ENCODE results near the gene FKBP3. TPM values are rescaled to one million over a fixed set of nuclear protein-coding genes. Genes with fewer than 3 reads are reported as not detected.

The FKBP3 gene
- total RNA-seq, 1 donor from 2014 or later, result 74.3 TPM

- H3K4me1 Mint-ChIP-seq, result peaks cover 15% of the 10 kb centered on the region
- H3K4me3 Mint-ChIP-seq, result no peak overlapping the region
- TF ChIP-seq CTCF (IDR thresholded peaks at IDR 0.05; ENCODE audit: unreplicated experiment), result no peak
- DNase-seq (ENCODE audit: low spot score in 2 of 2, unreplicated experiment in 2 of 2), result no peak
- H3K36me3 Mint-ChIP-seq, result peaks cover 13% of the 10 kb centered on the region
- no peaks in the 10 kb centered on the region for H3K27me3 Mint-ChIP-seq (ENCODE audit: low read depth)
- H3K9me3 Mint-ChIP-seq, result no peaks in the 10 kb centered on the region
- H3K27ac Mint-ChIP-seq, result no peak overlapping the region
Measured at GRCh38 chr14:45128963-45129629, 5.2 kb downstream of the FKBP3 start.

GRCh38 chr14:45125754-45126153 is 8.5 kb downstream of the FKBP3 start:
- H3K9me3 Mint-ChIP-seq, result no peaks in the 10 kb centered on the region
- no peak overlapping the region for H3K4me3 Mint-ChIP-seq
- H3K36me3 Mint-ChIP-seq, result peaks cover 28% of the 10 kb centered on the region
- no peak overlapping the region for H3K27ac Mint-ChIP-seq
- H3K27me3 Mint-ChIP-seq (ENCODE audit: low read depth), result no peaks in the 10 kb centered on the region
- peaks cover 1% of the 10 kb centered on the region for H3K4me1 Mint-ChIP-seq
- DNase-seq (ENCODE audit: low spot score in 2 of 2, unreplicated experiment in 2 of 2), result no peak
- no peak for TF ChIP-seq CTCF (IDR thresholded peaks at IDR 0.05; ENCODE audit: unreplicated experiment)

- TF ChIP-seq CTCF (IDR thresholded peaks at IDR 0.05; ENCODE audit: unreplicated experiment), result no peak
- no peaks in the 10 kb centered on the region for H3K27me3 Mint-ChIP-seq (ENCODE audit: low read depth)
- no peak overlapping the region for H3K27ac Mint-ChIP-seq
- DNase-seq (ENCODE audit: low spot score in 2 of 2, unreplicated experiment in 2 of 2), result no peak
- H3K4me1 Mint-ChIP-seq, result no peaks in the 10 kb centered on the region
- H3K9me3 Mint-ChIP-seq, result no peaks in the 10 kb centered on the region
- no peak overlapping the region for H3K4me3 Mint-ChIP-seq
- peaks cover 42% of the 10 kb centered on the region for H3K36me3 Mint-ChIP-seq
Measured at GRCh38 chr14:45123271-45123670, 11.0 kb downstream of the FKBP3 start.

GRCh38 chr14:45120096-45120495 is 14.2 kb downstream of the FKBP3 start:
- Mint-ChIP-seq H3K9me3 (no peaks in the 10 kb centered on the region), H3K4me3 (no peak overlapping the region), H3K27me3 (ENCODE audit: low read depth) (no peaks in the 10 kb centered on the region), H3K36me3 (peaks cover 43% of the 10 kb centered on the region), H3K27ac (no peak overlapping the region), H3K4me1 (no peaks in the 10 kb centered on the region)
- no peak for TF ChIP-seq CTCF (IDR thresholded peaks at IDR 0.05; ENCODE audit: unreplicated experiment)
- DNase-seq (ENCODE audit: low spot score in 2 of 2, unreplicated experiment in 2 of 2), result no peak

- no peak overlapping the region for H3K27ac Mint-ChIP-seq
- H3K36me3 Mint-ChIP-seq, result peaks cover 38% of the 10 kb centered on the region
- no peaks in the 10 kb centered on the region for H3K27me3 Mint-ChIP-seq (ENCODE audit: low read depth)
- no peaks in the 10 kb centered on the region for H3K9me3 Mint-ChIP-seq
- no peak for DNase-seq (ENCODE audit: low spot score in 2 of 2, unreplicated experiment in 2 of 2)
- no peak for TF ChIP-seq CTCF (IDR thresholded peaks at IDR 0.05; ENCODE audit: unreplicated experiment)
- no peak overlapping the region for H3K4me3 Mint-ChIP-seq
- no peaks in the 10 kb centered on the region for H3K4me1 Mint-ChIP-seq
Measured at GRCh38 chr14:45118594-45118993, 15.7 kb downstream of the FKBP3 start.
